Measurements from ENCODE around the gene BCAS2. TPM values are rescaled to one million over a fixed set of nuclear protein-coding genes. Genes with fewer than 3 reads are reported as not detected.
"Not testable (repeated sequence)": the region's sequence is repeated elsewhere in the genome, so short reads cannot be mapped to it uniquely, and the experiment has no call there.

The BCAS2 gene
- total RNA-seq, 8 experiments from 2014 or later: 53.9 to 132 (median 93.0) TPM

GRCh38 chr1:114588196-114588689 lies 6.8 kb upstream of the BCAS2 start:
- ATAC-seq (replicated peaks in 6 of 8): no peak
- 47 to 90% (median 61%) methylated on average over 2 of the region's 2 CpGs for WGBS, 10 experiments
- Histone ChIP-seq H3K4me3 (no peak overlapping the region), H3K27ac (no peak overlapping the region), H3K4me1 (replicated peaks in 1 of 2) (no peaks in the 10 kb centered on the region)
- in situ Hi-C loops (cut with MboI; ENCODE audit: low pct_unique_long_range_greater_than_20kb in 2 of 9, low sequenced_read_pairs in 9 of 9, unreplicated experiment in 9 of 9): no loop called here

GRCh38 chr1:114587203-114587991 lies 6.0 kb upstream of the BCAS2 start:
- ATAC-seq (replicated peaks in 6 of 8): no peak
- in situ Hi-C loops (cut with MboI; ENCODE audit: low pct_unique_long_range_greater_than_20kb in 2 of 9, low sequenced_read_pairs in 9 of 9, unreplicated experiment in 9 of 9): no loop called here
- H3K27ac ChIP-seq: no peak overlapping the region
- peaks cover 2% of the 10 kb centered on the region in 2 donors for H3K4me1 ChIP-seq (replicated peaks in 1 of 2)
- H3K4me3 ChIP-seq: no peak overlapping the region
- 50 to 95% (median 90%) methylated on average over 2 to 16 of the region's 16 CpGs for WGBS, 10 experiments

GRCh38 chr1:114586513-114587047 lies 5.2 kb upstream of the BCAS2 start:
- no peak overlapping the region for H3K4me3 ChIP-seq
- WGBS, 10 experiments: 89 to 97% (median 91%) methylated on average over 4 to 5 of the region's 5 CpGs; no CpG with 5 or more reads in 4 of the 10 experiments
- in situ Hi-C loops (cut with MboI; ENCODE audit: low pct_unique_long_range_greater_than_20kb in 2 of 9, low sequenced_read_pairs in 9 of 9, unreplicated experiment in 9 of 9): no loop called here
- no peak overlapping the region for H3K27ac ChIP-seq
- no peak for ATAC-seq (replicated peaks in 6 of 8)
- H3K4me1 ChIP-seq (replicated peaks in 1 of 2): peaks cover 6% of the 10 kb centered on the region in 2 donors

- Histone ChIP-seq H3K27ac (no peak overlapping the region), H3K4me1 (replicated peaks in 1 of 2) (peaks cover 11 to 12% of the 10 kb centered on the region in 2 donors), H3K4me3 (no peak overlapping the region)
- ATAC-seq (replicated peaks in 6 of 8): no peak
- in situ Hi-C loops (cut with MboI; ENCODE audit: low pct_unique_long_range_greater_than_20kb in 2 of 9, low sequenced_read_pairs in 9 of 9, unreplicated experiment in 9 of 9): no loop called here
- 50 to 90% (median 68%) methylated on average over 1 of the region's 1 CpG; no CpG with 5 or more reads in 2 of the 10 experiments for WGBS, 10 experiments
Measured at GRCh38 chr1:114585231-114585630, 3.8 kb upstream of the BCAS2 start.

GRCh38 chr1:114574365-114574764 lies 7.0 kb downstream of the BCAS2 start:
- in situ Hi-C loops (cut with MboI; ENCODE audit: low pct_unique_long_range_greater_than_20kb in 2 of 9, low sequenced_read_pairs in 9 of 9, unreplicated experiment in 9 of 9): loop anchor here in 1 of 9 experiments (25.0 kb wide), 1 partner anchor 237 kb away; no protein-coding TSS in a partner anchor
- peak in 1 of 8 experiments; percentile 96 for ATAC-seq (replicated peaks in 6 of 8)
- H3K27ac ChIP-seq: no peak overlapping the region
- no peaks in the 10 kb centered on the region for H3K4me1 ChIP-seq (replicated peaks in 1 of 2)
- H3K4me3 ChIP-seq: no peak overlapping the region
- WGBS, 10 experiments: 37 to 100% (median 85%) methylated on average over 1 to 2 of the region's 2 CpGs; no CpG with 5 or more reads in 2 of the 10 experiments

GRCh38 chr1:114564141-114564540 lies 17.3 kb downstream of the BCAS2 start:
- in situ Hi-C loops (cut with MboI; ENCODE audit: low pct_unique_long_range_greater_than_20kb in 2 of 9, low sequenced_read_pairs in 9 of 9, unreplicated experiment in 9 of 9): loop anchor here in 1 of 9 experiments (25.0 kb wide), 1 partner anchor 227 kb away; no protein-coding TSS in a partner anchor
- no peak for ATAC-seq (replicated peaks in 6 of 8)
- no peak overlapping the region for H3K27ac ChIP-seq
- no peaks in the 10 kb centered on the region for H3K4me1 ChIP-seq (replicated peaks in 1 of 2)
- no peak overlapping the region for H3K4me3 ChIP-seq

GRCh38 chr1:114562978-114563510 lies 18.4 kb downstream of the BCAS2 start:
- ATAC-seq (replicated peaks in 6 of 8); H3K4me3 ChIP-seq; H3K4me1 ChIP-seq (replicated peaks in 1 of 2); H3K27ac ChIP-seq: not testable (repeated sequence)
- in situ Hi-C loops (cut with MboI; ENCODE audit: low pct_unique_long_range_greater_than_20kb in 2 of 9, low sequenced_read_pairs in 9 of 9, unreplicated experiment in 9 of 9): loop anchor here in 1 of 9 experiments (25.0 kb wide), 1 partner anchor 226 kb away; no protein-coding TSS in a partner anchor
- WGBS, 10 experiments: 87 to 100% (median 90%) methylated on average over 1 to 3 of the region's 3 CpGs; no CpG with 5 or more reads in 3 of the 10 experiments

- Histone ChIP-seq H3K27ac (no peak overlapping the region), H3K4me1 (replicated peaks in 1 of 2) (no peaks in the 10 kb centered on the region), H3K4me3 (no peak overlapping the region)
- in situ Hi-C loops (cut with MboI; ENCODE audit: low pct_unique_long_range_greater_than_20kb in 2 of 9, low sequenced_read_pairs in 9 of 9, unreplicated experiment in 9 of 9): loop anchor here in 1 of 9 experiments (25.0 kb wide), 1 partner anchor 224 kb away; no protein-coding TSS in a partner anchor
- WGBS, 10 experiments: 75 to 100% (median 87%) methylated on average over 1 of the region's 1 CpG; no CpG with 5 or more reads in 4 of the 10 experiments
- ATAC-seq (replicated peaks in 6 of 8): no peak
Measured at GRCh38 chr1:114561333-114561732, 20.1 kb downstream of the BCAS2 start.

GRCh38 chr1:114559356-114559755 lies 22.1 kb downstream of the BCAS2 start:
- Histone ChIP-seq H3K4me3 (no peak overlapping the region), H3K27ac (no peak overlapping the region), H3K4me1 (replicated peaks in 1 of 2) (no peaks in the 10 kb centered on the region)
- 33 to 100% (median 77%) methylated on average over 1 to 3 of the region's 3 CpGs; no CpG with 5 or more reads in 2 of the 10 experiments for WGBS, 10 experiments
- in situ Hi-C loops (cut with MboI; ENCODE audit: low pct_unique_long_range_greater_than_20kb in 2 of 9, low sequenced_read_pairs in 9 of 9, unreplicated experiment in 9 of 9): loop anchor here in 1 of 9 experiments (25.0 kb wide), 1 partner anchor 222 kb away; no protein-coding TSS in a partner anchor
- no peak for ATAC-seq (replicated peaks in 6 of 8)

- Histone ChIP-seq H3K4me3 (no peak overlapping the region), H3K27ac (no peak overlapping the region), H3K4me1 (replicated peaks in 1 of 2) (no peaks in the 10 kb centered on the region)
- WGBS, 10 experiments: 56 to 100% (median 100%) methylated on average over 1 of the region's 1 CpG; no CpG with 5 or more reads in 1 of the 10 experiments
- in situ Hi-C loops (cut with MboI; ENCODE audit: low pct_unique_long_range_greater_than_20kb in 2 of 9, low sequenced_read_pairs in 9 of 9, unreplicated experiment in 9 of 9): loop anchor here in 1 of 9 experiments (25.0 kb wide), 1 partner anchor 221 kb away; no protein-coding TSS in a partner anchor
- peak in 2 of 8 experiments; percentile 37 to 42 for ATAC-seq (replicated peaks in 6 of 8)
Measured at GRCh38 chr1:114558544-114558943, 22.9 kb downstream of the BCAS2 start.

- no peak for ATAC-seq (replicated peaks in 6 of 8)
- Histone ChIP-seq H3K27ac (no peak overlapping the region), H3K4me1 (replicated peaks in 1 of 2) (no peaks in the 10 kb centered on the region), H3K4me3 (no peak overlapping the region)
- WGBS, 10 experiments: 33 to 100% (median 93%) methylated on average over 1 to 2 of the region's 2 CpGs
- in situ Hi-C loops (cut with MboI; ENCODE audit: low pct_unique_long_range_greater_than_20kb in 2 of 9, low sequenced_read_pairs in 9 of 9, unreplicated experiment in 9 of 9): loop anchor here in 1 of 9 experiments (25.0 kb wide), 1 partner anchor 217 kb away; no protein-coding TSS in a partner anchor
Measured at GRCh38 chr1:114554577-114554976, 26.8 kb downstream of the BCAS2 start.

GRCh38 chr1:114552106-114552639 lies 29.2 kb downstream of the BCAS2 start:
- ATAC-seq (replicated peaks in 6 of 8): no peak
- no peak overlapping the region for H3K4me3 ChIP-seq
- H3K27ac ChIP-seq: no peak overlapping the region
- H3K4me1 ChIP-seq (replicated peaks in 1 of 2): no peaks in the 10 kb centered on the region
- in situ Hi-C loops (cut with MboI; ENCODE audit: low pct_unique_long_range_greater_than_20kb in 2 of 9, low sequenced_read_pairs in 9 of 9, unreplicated experiment in 9 of 9): loop anchor here in 1 of 9 experiments (25.0 kb wide), 1 partner anchor 215 kb away; no protein-coding TSS in a partner anchor
- WGBS, 10 experiments: 81 to 100% (median 93%) methylated on average over 3 to 7 of the region's 7 CpGs
